Duodenal mucosa (tissue), 2 donors: ENCODE results near the gene CCSER1.
A peak's percentile ranks its signal among the peaks of the same experiment; 100 is the strongest.

Experiments
- H3K27ac ChIP-seq: one replicate; pipeline ENCODE4 v1.7.0; 2013; ENCODE audit warnings: low read depth, low read length
- H3K27me3 ChIP-seq, 2 donors: one replicate each; pipeline ENCODE4 v1.7.0; 2013; ENCODE audit warnings: low read length in 2 of 2, control low read depth in 1 of 2; ENCODE audit not compliant: insufficient read depth in 2 of 2, control insufficient read depth in 1 of 2
- H3K36me3 ChIP-seq, 2 donors: one replicate each; pipeline ENCODE4 v1.7.0; 2013; ENCODE audit warnings: low read length in 2 of 2, control low read depth in 1 of 2; ENCODE audit not compliant: insufficient read depth in 2 of 2, control insufficient read depth in 1 of 2
- H3K4me1 ChIP-seq, 2 donors: one replicate each; pipeline ENCODE4 v1.7.0; 2013; ENCODE audit warnings: low read length in 2 of 2, control low read depth in 1 of 2; ENCODE audit not compliant: insufficient read depth in 2 of 2, control insufficient read depth in 1 of 2
- H3K4me3 ChIP-seq, 2 donors: one replicate each; pipeline ENCODE4 v1.7.0; 2013; ENCODE audit warnings: low read length in 2 of 2, low read depth in 1 of 2
- H3K9ac ChIP-seq, 2 donors: one replicate each; pipeline ENCODE4 v1.7.0; 2013; ENCODE audit warnings: low read length in 2 of 2, low read depth in 1 of 2
- H3K9me3 ChIP-seq, 2 donors: one replicate each; pipeline ENCODE4 v1.7.0; 2013; ENCODE audit warnings: low read length in 2 of 2, control low read depth in 1 of 2; ENCODE audit not compliant: control insufficient read depth in 1 of 2

Gene CCSER1

DNA sequence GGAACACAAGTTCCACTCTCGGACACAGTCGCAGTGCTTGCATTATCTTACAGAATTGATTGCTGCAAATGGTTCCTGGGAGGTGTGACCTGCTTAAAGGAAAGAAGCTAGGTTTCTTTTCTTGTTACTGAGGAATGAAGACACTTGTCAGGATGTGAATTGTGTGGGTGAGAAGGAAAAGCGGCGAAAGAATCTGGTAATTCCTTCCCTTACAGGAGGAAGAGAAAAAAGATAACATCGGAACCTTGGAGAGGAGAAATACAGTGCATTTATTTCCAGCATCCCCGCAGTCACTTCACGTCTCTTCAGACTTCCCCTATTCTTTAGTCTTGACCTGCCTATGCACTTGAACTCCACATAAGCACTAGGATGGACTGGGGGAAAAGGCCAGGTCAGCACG, 389 bp upstream of the CCSER1 start:
- H3K9ac ChIP-seq, result peak overlapping the region in 1 of 2 donors; percentile 13
- H3K27ac ChIP-seq, result no peak overlapping the region

DNA sequence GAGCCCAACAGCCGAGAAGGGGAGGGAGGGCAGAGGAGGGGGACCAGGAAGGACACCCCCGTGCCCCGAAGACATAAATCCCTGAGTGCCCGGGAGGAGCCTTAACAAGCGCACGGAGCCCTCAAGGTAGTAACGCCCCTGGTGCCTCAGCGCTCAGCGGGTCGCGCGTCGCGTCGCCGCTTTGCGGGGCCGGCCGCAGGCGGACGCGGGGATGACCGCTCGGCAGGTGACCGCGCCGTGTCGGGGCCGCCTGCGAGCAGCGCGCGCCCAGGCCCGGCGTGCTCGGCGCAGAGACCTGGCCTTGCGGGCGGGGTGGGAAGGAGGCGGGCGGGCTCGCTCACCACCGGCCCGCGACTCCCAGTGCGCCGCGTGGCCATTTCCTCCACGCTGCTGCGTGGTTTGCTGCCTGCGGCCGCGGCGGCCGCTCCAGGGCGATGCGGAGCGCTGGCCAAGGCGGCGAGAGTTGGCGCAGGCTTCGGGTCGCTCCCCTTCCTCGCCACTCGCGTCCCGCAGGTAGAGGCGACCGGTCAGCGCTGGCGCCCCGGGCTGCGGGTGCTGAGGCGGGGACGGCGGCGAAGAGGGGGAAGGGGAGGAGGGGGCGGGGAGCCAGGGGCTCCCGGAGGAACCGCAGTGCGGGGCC, 632 bp downstream of the CCSER1 start:
- H3K9ac ChIP-seq, result peak overlapping the region; percentile 74 to 82
- peak overlapping the region; percentile 79 to 91 for H3K4me3 ChIP-seq
- no peaks in the 10 kb centered on the region for H3K36me3 ChIP-seq
- no peaks in the 10 kb centered on the region for H3K9me3 ChIP-seq
- H3K27ac ChIP-seq, result peak overlapping the region; percentile 89
- peaks cover 0 to 7% of the 10 kb centered on the region in 2 donors for H3K4me1 ChIP-seq
- no peaks in the 10 kb centered on the region for H3K27me3 ChIP-seq

More for the DNA sequence above, 389 bp upstream of the CCSER1 start:
- Histone ChIP-seq H3K4me3 (peak overlapping the region; percentile 79 to 91), H3K9me3 (no peaks in the 10 kb centered on the region), H3K36me3 (no peaks in the 10 kb centered on the region), H3K4me1 (peaks cover 0 to 7% of the 10 kb centered on the region in 2 donors), H3K27me3 (no peaks in the 10 kb centered on the region)

GRCh38 chr4:90128961-90129495, 1.8 kb downstream of the CCSER1 start:
- Histone ChIP-seq H3K27ac (no peak overlapping the region), H3K4me1 (peaks cover 0 to 7% of the 10 kb centered on the region in 2 donors), H3K4me3 (peak overlapping the region; percentile 79 to 91), H3K9ac (peak overlapping the region; percentile 74 to 82), H3K36me3 (no peaks in the 10 kb centered on the region), H3K27me3 (no peaks in the 10 kb centered on the region), H3K9me3 (no peaks in the 10 kb centered on the region)

- Histone ChIP-seq H3K4me3 (no peak overlapping the region), H3K4me1 (peaks cover 0 to 7% of the 10 kb centered on the region in 2 donors), H3K9ac (no peak overlapping the region)
These were observed 2.9 kb downstream of the CCSER1 start for GRCh38 chr4:90130076-90130475.

DNA sequence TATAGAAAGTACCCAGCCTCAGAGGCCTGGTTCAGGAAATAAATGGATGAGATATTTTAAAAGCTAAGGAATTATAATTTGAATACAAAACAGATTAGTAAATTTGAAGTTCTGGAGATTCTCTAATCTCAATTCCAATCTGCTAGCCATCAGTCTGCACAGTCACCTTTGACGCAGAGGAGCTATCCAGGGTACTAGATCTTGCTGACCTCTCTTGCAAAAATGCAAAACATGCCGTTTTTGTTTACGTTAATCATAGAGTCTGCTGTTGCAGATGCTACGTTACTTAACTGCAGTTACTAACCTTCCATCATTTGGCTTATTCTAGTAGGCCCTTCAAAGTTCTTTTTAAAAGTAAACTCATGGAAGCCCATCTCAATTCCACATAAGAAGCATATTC, 10.4 kb downstream of the CCSER1 start:
- no peaks in the 10 kb centered on the region for H3K36me3 ChIP-seq

More at GRCh38 chr4:90130076-90130475, 2.9 kb downstream of the CCSER1 start:
- no peaks in the 10 kb centered on the region for H3K36me3 ChIP-seq
- H3K27me3 ChIP-seq, result no peaks in the 10 kb centered on the region
- no peaks in the 10 kb centered on the region for H3K9me3 ChIP-seq
- no peak overlapping the region for H3K27ac ChIP-seq

GRCh38 chr4:90142081-90142480, 14.9 kb downstream of the CCSER1 start:
- no peak overlapping the region for H3K4me3 ChIP-seq
- no peaks in the 10 kb centered on the region for H3K27me3 ChIP-seq
- H3K9me3 ChIP-seq, result no peaks in the 10 kb centered on the region
- no peak overlapping the region for H3K9ac ChIP-seq
- peaks cover 3 to 30% of the 10 kb centered on the region in 2 donors for H3K4me1 ChIP-seq
- H3K36me3 ChIP-seq, result no peaks in the 10 kb centered on the region
- H3K27ac ChIP-seq, result no peak overlapping the region

More for the DNA sequence above, 10.4 kb downstream of the CCSER1 start:
- H3K9ac ChIP-seq, result no peak overlapping the region
- H3K27ac ChIP-seq, result no peak overlapping the region
- no peaks in the 10 kb centered on the region for H3K27me3 ChIP-seq
- H3K9me3 ChIP-seq, result no peaks in the 10 kb centered on the region
- H3K4me3 ChIP-seq, result no peak overlapping the region
- peaks cover 3 to 11% of the 10 kb centered on the region in 2 donors for H3K4me1 ChIP-seq

GRCh38 chr4:90145319-90145718, 18.1 kb downstream of the CCSER1 start:
- no peak overlapping the region for H3K27ac ChIP-seq
- H3K36me3 ChIP-seq, result no peaks in the 10 kb centered on the region
- no peak overlapping the region for H3K9ac ChIP-seq
- no peak overlapping the region for H3K4me3 ChIP-seq
- no peaks in the 10 kb centered on the region for H3K27me3 ChIP-seq
- no peaks in the 10 kb centered on the region for H3K9me3 ChIP-seq
- peaks cover 3 to 39% of the 10 kb centered on the region in 2 donors for H3K4me1 ChIP-seq

GRCh38 chr4:90146306-90146705, 19.1 kb downstream of the CCSER1 start:
- H3K9ac ChIP-seq, result no peak overlapping the region
- no peak overlapping the region for H3K27ac ChIP-seq
- H3K27me3 ChIP-seq, result no peaks in the 10 kb centered on the region
- no peak overlapping the region for H3K4me3 ChIP-seq
- H3K36me3 ChIP-seq, result no peaks in the 10 kb centered on the region
- H3K4me1 ChIP-seq, result peaks cover 3 to 39% of the 10 kb centered on the region in 2 donors
- no peaks in the 10 kb centered on the region for H3K9me3 ChIP-seq

- Histone ChIP-seq H3K9me3 (no peaks in the 10 kb centered on the region), H3K4me3 (no peak overlapping the region), H3K27me3 (no peaks in the 10 kb centered on the region), H3K9ac (no peak overlapping the region), H3K27ac (no peak overlapping the region), H3K36me3 (no peaks in the 10 kb centered on the region), H3K4me1 (peaks cover 0 to 23% of the 10 kb centered on the region in 2 donors)
These were observed 21.5 kb downstream of the CCSER1 start for GRCh38 chr4:90148574-90149148.

DNA sequence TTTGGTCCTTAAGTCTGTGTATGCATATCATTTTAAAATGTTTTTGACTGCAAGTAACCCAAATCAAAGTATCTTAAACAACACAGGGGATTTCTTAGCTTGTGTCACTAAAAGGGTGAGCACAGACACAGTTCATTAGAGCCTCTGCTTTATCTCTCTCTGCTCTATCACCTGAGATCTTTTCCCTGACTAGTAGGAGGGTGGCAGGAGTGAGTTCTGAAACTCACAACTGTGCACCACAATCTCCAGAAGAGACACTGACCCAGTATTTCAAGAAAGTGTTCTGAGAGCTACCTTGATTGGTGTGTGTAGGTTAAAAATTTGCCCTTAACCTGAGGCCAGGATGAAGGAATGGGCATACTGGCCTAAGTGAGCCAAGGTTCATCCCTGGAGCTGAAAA, 24.8 kb downstream of the CCSER1 start:
- no peaks in the 10 kb centered on the region for H3K9me3 ChIP-seq
- no peak overlapping the region for H3K4me3 ChIP-seq
- peaks cover 0 to 9% of the 10 kb centered on the region in 2 donors for H3K4me1 ChIP-seq
- no peak overlapping the region for H3K27ac ChIP-seq
- H3K27me3 ChIP-seq, result no peaks in the 10 kb centered on the region
- H3K9ac ChIP-seq, result no peak overlapping the region
- no peaks in the 10 kb centered on the region for H3K36me3 ChIP-seq
